Measurements from ENCODE around the gene THBS3. TPM values are rescaled to one million over a fixed set of nuclear protein-coding genes. Genes with fewer than 3 reads are reported as not detected.
A peak's percentile ranks its signal among the peaks of the same experiment; 100 is the strongest.

THBS3 gene
- total and polyA plus RNA-seq, 2 of the 13 experiments (the other 11 are each of a cell fraction or from before 2014, with no cell fraction given) = 0.86 to 3.6 TPM

DNA sequence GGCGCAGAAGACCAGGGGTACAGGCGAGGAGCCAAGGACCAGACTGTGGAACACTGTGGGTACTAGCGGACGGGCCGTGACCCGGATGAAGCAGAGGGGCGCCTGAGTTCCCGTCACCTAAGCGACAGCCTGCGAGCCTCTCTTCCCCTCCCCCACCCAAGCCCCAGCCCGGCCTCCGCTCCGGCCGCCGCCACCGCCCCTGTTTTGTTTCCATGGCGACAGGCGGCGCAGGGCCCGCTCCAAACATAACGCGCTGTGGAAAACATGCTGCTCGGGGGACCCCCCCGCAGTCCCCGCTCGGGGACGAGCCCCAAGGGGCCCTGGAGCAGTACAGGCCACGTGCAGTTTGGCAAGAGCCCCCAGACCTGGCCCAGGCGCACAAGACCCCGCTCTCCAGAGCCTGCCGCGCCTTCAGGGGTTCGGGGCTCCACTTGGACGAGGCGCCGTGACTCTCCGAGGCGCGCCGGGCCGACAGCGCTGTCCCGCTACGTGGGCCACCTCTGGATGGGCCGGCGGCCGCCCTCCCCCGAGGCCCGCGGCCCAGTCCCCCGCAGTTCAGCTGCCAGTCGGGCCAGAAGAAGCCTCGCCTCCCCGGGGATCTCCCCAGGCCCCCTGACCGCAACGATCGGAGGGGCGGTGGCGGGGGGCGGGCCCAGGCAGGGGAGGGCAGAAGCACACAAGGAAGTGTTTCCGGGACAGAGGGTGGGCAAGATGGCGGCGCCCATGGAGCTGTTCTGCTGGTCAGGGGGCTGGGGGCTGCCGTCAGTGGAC, 1.0 kb upstream of the THBS3 start, which contains the start of gene MTX1 (continued):
- TF ChIP-seq HNRNPUL1 (IDR thresholded peaks at IDR 0.05; ENCODE audit: low read depth, low read length) (no peak), SNAPC2 (CRISPR knock-in tag; IDR thresholded peaks at IDR 0.05) (0 out of 2 replicates have a peak, but pooled peaks have one; percentile 28), RARA (CRISPR knock-in tag; IDR thresholded peaks at IDR 0.05) (peak; percentile 39; the same call in 1 of the 2 replicates), GATA4 (IDR thresholded peaks at IDR 0.05; ENCODE audit: borderline replicate concordance, low read depth) (no peak), ZNF574 (CRISPR knock-in tag; IDR thresholded peaks at IDR 0.05) (peak; percentile 74; the same call in 1 of the 2 replicates), ASH2L (IDR thresholded peaks at IDR 0.05; ENCODE audit: insufficient read length, low read depth, low read length) (peak; percentile 74), ZNF563 (CRISPR knock-in tag; IDR thresholded peaks at IDR 0.05) (no peak; the same call in 1 of the 2 replicates), ZNF30 (CRISPR knock-in tag; IDR thresholded peaks at IDR 0.05) (no peak), PRMT3 (CRISPR knock-in tag; IDR thresholded peaks at IDR 0.05; ENCODE audit: borderline replicate concordance, low read depth) (no peak), ZBTB42 (CRISPR knock-in tag; IDR thresholded peaks at IDR 0.05) (no peak), MXD1 (CRISPR knock-in tag; IDR thresholded peaks at IDR 0.05) (peak; percentile 77; the same call in 1 of the 2 replicates), ZNF253 (CRISPR knock-in tag; IDR thresholded peaks at IDR 0.05; ENCODE audit: borderline replicate concordance) (no peak), CREM (IDR thresholded peaks at IDR 0.05) (no peak), CREM (CRISPR knock-in tag; IDR thresholded peaks at IDR 0.05) (no peak), IRF2 (CRISPR knock-in tag; IDR thresholded peaks at IDR 0.05) (no peak; the same call in 1 of the 2 replicates), ZNF446 (CRISPR knock-in tag; IDR thresholded peaks at IDR 0.05) (no peak; the same call in 1 of the 2 replicates), ZNF282 (IDR thresholded peaks at IDR 0.05; ENCODE audit: partially characterized antibody) (no peak), ZFY (CRISPR knock-in tag; IDR thresholded peaks at IDR 0.05) (peak; percentile 76), SAFB2 (CRISPR knock-in tag; IDR thresholded peaks at IDR 0.05; ENCODE audit: borderline replicate concordance, low read depth) (0 out of 2 replicates have a peak, but pooled peaks have one; percentile 40), CAMTA2 (CRISPR knock-in tag; IDR thresholded peaks at IDR 0.05; ENCODE audit: borderline replicate concordance) (no peak), ZFYVE20 (CRISPR knock-in tag; IDR thresholded peaks at IDR 0.05; ENCODE audit: borderline replicate concordance, low read depth) (no peak)
- TF ChIP-seq, protein P1, sequence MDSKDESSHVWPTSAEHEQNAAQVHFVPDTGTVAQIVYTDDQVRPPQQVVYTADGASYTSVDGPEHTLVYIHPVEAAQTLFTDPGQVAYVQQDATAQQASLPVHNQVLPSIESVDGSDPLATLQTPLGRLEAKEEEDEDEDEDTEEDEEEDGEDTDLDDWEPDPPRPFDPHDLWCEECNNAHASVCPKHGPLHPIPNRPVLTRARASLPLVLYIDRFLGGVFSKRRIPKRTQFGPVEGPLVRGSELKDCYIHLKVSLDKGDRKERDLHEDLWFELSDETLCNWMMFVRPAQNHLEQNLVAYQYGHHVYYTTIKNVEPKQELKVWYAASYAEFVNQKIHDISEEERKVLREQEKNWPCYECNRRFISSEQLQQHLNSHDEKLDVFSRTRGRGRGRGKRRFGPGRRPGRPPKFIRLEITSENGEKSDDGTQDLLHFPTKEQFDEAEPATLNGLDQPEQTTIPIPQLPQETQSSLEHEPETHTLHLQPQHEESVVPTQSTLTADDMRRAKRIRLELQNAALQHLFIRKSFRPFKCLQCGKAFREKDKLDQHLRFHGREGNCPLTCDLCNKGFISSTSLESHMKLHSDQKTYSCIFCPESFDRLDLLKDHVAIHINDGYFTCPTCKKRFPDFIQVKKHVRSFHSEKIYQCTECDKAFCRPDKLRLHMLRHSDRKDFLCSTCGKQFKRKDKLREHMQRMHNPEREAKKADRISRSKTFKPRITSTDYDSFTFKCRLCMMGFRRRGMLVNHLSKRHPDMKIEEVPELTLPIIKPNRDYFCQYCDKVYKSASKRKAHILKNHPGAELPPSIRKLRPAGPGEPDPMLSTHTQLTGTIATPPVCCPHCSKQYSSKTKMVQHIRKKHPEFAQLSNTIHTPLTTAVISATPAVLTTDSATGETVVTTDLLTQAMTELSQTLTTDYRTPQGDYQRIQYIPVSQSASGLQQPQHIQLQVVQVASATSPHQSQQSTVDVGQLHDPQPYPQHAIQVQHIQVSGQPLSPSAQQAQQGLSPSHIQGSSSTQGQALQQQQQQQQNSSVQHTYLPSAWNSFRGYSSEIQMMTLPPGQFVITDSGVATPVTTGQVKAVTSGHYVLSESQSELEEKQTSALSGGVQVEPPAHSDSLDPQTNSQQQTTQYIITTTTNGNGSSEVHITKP (CRISPR knock-in tag; IDR thresholded peaks at IDR 0.05; ENCODE audit: low read depth) = 0 out of 2 replicates have a peak, but pooled peaks have one; percentile 36
